ENCODE data around the gene CLCN3.

DNA sequence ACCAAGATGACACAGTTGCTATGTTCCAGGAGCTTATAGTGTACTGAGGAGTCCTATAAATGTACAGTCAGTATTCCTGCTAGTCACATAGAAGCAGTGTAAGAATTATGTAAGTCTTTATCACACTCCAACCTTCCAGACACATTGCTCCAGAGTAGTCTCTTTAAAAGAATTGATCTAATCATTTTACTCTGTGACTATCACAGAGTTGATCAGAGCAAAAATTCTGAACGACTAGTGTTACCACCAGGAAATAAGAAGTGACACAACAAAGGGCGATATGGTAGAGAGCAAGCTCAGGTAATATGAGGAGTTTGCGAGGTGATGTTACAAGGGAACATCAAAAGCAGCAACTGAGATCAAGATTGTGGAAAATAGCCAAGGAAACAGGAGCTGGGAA lies 146.4 kb downstream of the CLCN3 start:
- TF ChIP-seq, protein P1, sequence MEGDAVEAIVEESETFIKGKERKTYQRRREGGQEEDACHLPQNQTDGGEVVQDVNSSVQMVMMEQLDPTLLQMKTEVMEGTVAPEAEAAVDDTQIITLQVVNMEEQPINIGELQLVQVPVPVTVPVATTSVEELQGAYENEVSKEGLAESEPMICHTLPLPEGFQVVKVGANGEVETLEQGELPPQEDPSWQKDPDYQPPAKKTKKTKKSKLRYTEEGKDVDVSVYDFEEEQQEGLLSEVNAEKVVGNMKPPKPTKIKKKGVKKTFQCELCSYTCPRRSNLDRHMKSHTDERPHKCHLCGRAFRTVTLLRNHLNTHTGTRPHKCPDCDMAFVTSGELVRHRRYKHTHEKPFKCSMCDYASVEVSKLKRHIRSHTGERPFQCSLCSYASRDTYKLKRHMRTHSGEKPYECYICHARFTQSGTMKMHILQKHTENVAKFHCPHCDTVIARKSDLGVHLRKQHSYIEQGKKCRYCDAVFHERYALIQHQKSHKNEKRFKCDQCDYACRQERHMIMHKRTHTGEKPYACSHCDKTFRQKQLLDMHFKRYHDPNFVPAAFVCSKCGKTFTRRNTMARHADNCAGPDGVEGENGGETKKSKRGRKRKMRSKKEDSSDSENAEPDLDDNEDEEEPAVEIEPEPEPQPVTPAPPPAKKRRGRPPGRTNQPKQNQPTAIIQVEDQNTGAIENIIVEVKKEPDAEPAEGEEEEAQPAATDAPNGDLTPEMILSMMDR (conservative IDR thresholded peaks at IDR 0.05; ENCODE audit: low read length) = no peak
- no peak for TF ChIP-seq EZH2phosphoT487 (IDR thresholded peaks at IDR 0.05; ENCODE audit: borderline replicate concordance)

Measured in Loucy (cell line).